ENCODE measurements around the gene STK40. TPM values are rescaled to one million over a fixed set of nuclear protein-coding genes. Genes with fewer than 3 reads are reported as not detected.
A peak's percentile ranks its signal among the peaks of the same experiment; 100 is the strongest.

Gene STK40, protein sequence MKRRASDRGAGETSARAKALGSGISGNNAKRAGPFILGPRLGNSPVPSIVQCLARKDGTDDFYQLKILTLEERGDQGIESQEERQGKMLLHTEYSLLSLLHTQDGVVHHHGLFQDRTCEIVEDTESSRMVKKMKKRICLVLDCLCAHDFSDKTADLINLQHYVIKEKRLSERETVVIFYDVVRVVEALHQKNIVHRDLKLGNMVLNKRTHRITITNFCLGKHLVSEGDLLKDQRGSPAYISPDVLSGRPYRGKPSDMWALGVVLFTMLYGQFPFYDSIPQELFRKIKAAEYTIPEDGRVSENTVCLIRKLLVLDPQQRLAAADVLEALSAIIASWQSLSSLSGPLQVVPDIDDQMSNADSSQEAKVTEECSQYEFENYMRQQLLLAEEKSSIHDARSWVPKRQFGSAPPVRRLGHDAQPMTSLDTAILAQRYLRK
- total RNA-seq (2014; rRNA removed; shearing (Covaris generic)): 19.9 and 22.3 TPM in 2 replicates
- polyA plus RNA-seq (2015; cell fraction: cytosol; rRNA removed): 39.5 and 40.5 TPM in 2 replicates
- polyA plus RNA-seq (2015; cell fraction: nucleus; rRNA removed): 39.3 and 43.7 TPM in 2 replicates

DNA sequence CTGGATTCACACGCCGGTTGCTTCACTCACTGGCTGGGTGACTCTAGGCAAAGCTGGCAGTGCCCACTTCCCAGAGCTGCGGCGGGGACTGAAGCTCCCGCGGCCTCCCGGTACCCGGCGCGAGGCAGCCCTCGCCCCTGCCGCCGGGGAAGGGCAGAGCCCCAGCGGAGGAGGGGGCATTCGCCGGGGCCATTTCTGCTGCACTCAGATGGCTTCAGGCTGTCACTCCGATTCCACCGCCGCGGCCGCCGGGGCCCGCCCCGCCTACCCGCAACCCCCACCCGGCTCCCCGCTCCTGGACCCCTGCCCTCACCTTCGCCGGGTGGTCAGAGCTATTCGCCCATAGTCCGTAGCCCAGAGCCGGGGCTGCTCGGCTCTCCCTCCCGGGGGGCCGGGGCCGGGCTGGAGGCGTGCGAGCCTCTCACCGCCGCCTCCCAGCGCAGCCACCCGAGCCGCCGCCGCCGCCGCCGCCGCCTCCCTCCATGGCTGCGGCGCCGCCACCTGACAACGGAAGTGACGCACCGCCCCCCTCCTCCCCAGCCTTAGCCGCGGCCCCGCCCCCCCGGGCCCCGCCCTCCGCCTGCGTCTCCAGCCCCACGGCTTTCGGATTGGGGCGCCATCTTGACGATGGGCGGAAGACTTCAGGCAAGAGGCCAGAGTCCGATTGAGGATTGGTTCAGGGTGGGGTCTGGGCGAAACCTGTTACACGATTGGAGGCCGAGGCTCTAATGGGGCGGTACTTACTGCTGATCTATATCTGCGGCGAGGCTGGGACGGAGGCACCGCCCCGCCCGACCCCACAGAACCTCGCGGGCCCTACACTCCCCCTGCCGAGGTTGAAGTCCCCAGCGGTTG is at the start of gene STK40:
STK40 (minus strand) TSS at position 515 of the 855 bp plus-strand sequence. CDS start 24,592 bp downstream, outside the sequence.
- DNase-seq (ENCODE audit: low read depth): peak; percentile 98

DNA sequence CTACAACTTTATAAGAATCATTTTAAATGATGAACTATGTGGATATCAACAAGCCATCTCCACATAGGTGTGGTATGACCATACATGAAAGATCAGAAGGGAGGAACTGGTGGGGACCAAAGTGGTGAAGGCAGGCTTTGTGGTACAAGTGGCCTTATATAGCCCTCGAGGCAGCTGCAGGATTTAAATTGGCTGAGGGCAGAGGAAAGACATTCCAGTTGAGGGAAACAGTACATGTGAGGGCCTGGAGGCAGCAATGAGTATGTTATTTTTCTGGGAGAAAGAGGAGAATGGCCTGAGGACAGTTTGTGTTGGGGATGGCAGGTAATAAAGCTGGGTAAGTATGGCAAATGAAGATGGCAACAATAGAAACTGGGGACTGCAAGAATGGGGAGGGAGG is 47.4 kb upstream of the STK40 start:
- no peak for DNase-seq (ENCODE audit: low read depth)

GRCh38 chr1:36432616-36433015 is 46.9 kb upstream of the STK40 start:
- no peak for DNase-seq (ENCODE audit: low read depth)

- peak; percentile 39 for DNase-seq (ENCODE audit: low read depth)
Observed at GRCh38 chr1:36425791-36426190, 40.1 kb upstream of the STK40 start.

DNA sequence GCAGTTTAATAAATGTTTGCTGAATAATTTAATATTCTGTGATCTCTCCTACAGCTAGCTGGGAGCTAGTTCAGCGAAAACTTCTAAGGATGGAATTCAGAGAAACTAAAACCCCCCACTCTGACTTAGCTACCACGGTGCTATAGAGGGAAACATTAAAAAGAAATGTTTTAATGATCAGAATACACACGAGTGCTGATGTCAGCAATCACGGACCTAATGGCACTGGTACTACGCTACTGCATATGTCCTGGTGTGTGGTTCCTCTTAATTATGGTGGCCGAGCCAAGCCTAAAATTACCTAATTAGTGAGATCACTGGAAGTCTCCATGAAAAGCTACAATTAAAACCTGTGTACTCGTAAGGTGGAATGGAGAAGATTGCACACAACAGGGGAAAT is 35.9 kb upstream of the STK40 start:
- no peak for DNase-seq (ENCODE audit: low read depth)

GRCh38 chr1:36420836-36421317 is 35.2 kb upstream of the STK40 start:
- peak; percentile 88 for DNase-seq (ENCODE audit: low read depth)

GRCh38 chr1:36420409-36420808 is 34.7 kb upstream of the STK40 start:
- no peak for DNase-seq (ENCODE audit: low read depth)

- no peak for DNase-seq (ENCODE audit: low read depth)
Observed at GRCh38 chr1:36419569-36419968, 33.8 kb upstream of the STK40 start.

GRCh38 chr1:36419140-36419539 is 33.4 kb upstream of the STK40 start:
- DNase-seq (ENCODE audit: low read depth): no peak

GRCh38 chr1:36417931-36418330 is 32.2 kb upstream of the STK40 start:
- DNase-seq (ENCODE audit: low read depth): no peak

DNA sequence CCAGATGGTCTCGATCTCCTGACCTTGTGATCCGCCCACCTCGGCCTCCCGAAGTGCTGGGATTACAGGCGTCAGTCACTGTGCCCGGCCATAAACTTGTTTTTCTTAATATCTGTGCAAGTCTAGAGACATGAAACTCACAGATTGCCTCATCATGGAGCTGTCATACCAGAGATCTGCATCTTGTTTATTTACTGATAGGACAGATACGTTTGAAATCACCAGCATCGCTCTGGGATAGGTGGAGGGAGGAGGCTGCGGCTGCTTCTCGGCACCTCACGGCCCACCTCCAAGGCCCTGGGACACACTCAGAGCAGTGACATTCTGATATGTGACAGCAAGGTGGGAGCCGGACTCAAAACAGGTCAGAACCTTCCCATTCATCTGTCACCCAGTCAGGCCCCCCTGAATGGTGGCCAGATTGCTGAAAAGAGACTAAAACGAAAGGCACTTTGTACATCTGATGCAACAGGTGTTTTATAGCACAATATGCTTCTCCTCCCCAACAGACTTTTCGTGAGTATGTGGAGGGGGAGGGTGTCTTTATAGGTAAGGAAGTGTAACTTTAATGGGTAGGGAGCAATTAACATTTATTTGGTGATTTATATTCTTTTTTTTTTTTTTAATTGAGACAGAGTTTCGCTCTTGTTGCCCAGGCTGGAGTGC is 30.1 kb upstream of the STK40 start:
- no peak for DNase-seq (ENCODE audit: low read depth)

DNA sequence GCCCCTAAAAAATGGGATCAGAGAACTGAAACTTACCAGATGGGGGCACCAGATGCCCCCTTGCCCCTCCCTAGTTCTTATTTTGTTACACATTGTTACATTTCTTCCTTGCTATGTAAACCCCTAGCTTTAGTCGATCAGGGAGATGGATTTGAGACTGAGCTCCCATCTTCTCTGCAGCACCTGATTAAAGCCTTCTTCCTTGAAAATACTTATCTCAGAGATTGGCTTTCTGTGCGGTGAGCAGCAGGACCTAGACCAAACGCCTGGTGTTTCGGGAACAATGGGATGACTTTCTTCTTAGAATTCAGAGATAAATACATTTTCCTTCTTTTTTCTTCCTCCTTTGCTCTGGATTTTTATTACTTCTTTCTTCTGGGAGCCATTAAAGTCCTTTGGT is 28.7 kb upstream of the STK40 start:
- no peak for DNase-seq (ENCODE audit: low read depth)

GRCh38 chr1:36411674-36412648 is 26.2 kb upstream of the STK40 start:
- peak; percentile 39 for DNase-seq (ENCODE audit: low read depth)

GRCh38 chr1:36408479-36408878 is 22.8 kb upstream of the STK40 start:
- peak; percentile 66 for DNase-seq (ENCODE audit: low read depth)

DNA sequence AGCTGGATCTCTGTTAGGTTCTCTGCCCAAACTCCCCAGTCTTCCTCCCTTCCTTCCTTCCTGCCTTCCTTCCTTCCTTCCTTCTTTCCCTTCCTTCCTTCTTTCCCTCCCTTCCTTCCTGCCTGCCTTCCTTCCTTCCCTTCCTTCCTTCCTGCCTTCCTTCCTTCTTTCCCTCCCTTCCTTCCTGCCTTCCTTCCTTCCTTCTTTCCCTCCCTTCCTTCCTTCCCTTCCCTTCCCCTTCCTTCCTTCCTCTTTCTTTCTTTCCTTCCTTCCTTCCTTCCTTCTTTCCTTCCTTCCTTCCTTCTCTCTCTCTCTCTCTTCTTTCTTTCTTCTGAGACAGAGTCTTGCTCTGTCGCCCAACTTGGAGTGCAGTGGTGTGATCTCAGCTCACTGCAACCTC is 20.7 kb upstream of the STK40 start:
- no peak for DNase-seq (ENCODE audit: low read depth)

DNA sequence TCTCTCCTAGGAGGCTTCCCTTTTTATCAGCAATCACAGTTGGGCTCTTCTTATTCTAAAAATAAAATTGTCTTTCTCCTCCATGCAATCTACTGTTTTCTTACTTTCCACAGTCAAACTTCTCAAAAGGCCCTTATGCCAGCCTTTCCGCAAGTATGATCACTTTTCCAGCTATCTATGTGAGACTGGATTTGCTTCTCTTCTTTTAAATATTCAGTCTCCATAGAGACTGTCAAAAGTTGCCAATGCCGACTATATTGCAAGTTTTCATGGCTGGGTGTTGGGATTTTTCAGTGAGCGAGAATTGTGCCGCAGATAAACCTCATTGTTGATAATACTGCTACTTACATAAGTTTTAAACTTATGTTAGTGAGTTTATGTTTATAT is 16.8 kb upstream of the STK40 start:
- no peak for DNase-seq (ENCODE audit: low read depth)

DNA sequence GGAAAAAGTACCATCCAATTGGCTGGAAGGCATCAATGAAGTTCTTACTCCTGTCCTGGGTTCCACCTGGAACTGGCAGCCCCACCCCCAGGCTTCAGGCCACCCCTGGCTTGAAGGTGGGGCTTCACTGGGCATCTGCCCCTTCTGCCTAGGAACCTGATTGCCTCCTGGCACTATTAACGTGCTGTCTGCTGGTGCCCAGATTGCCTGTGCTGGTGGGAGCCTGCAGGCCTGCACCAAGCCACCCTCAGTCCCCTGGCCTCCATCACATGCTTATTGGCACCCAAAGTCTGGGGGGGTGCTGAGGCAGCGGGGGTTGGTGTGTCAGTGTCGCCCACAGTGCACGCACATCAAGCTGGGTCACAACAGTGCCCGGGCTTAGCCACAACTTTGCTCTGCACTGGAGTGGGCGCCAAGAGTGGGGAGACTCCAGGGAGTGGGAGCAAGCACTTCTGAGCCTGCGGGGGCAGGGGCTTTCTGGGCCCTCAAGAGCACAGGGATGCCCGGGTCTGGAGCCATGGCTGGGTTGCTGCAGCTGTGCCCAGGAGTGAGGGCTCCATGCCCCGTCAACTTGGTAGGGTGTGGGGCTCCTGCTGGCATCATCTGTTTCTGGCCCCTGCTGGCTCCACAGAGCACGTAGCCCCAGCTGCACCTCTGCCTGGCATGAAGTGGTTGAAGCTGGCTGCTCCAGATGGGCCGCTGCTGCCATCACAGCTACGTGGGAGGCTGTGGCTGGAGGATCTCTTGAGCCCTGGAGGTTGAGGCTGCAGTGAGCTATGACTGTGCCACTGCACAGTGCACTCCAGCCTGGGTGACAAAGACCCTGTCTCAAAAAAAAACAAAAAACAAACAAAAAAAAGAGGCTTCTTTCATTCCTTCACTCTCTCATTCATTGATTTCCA is 16.1 kb upstream of the STK40 start:
- DNase-seq (ENCODE audit: low read depth): no peak

DNA sequence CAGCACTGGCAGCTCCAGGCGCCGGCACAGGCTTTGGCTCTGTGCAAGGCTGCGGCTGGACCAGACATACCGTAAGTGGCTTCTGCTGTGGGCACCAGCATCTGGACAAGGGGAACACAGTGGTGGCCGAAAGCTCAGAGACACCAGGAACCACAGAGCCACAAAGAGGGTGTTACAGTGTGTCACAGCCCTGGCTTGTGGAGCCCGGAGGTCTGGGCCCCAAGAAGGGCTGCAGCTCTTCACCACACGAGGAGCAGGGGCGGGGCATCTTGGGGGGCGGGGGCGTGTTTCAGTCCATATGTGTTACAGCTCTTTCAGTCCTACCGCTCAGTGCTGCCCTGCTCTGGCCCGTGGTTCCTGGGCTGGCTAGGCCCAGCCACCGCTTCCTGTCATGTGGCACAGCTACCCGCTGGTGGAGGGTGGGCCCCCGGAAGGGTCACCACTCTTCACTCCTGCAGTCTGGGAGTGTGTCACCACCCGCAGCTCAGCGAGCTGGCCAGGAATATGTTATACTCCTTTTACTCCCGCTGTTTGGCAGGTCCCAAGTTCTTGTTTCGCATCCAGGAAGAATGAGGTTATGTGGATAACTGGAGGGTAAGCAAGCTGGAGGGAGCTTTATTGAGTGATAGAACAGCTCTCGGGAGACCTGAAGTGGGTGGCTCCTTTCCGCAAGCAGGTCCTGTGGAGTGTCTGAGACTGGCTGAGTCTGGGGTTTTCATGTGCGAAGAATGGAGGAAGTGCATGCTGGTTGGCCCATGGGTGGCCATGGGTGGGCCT is 15.3 kb upstream of the STK40 start:
- DNase-seq (ENCODE audit: low read depth): peak; percentile 97

DNA sequence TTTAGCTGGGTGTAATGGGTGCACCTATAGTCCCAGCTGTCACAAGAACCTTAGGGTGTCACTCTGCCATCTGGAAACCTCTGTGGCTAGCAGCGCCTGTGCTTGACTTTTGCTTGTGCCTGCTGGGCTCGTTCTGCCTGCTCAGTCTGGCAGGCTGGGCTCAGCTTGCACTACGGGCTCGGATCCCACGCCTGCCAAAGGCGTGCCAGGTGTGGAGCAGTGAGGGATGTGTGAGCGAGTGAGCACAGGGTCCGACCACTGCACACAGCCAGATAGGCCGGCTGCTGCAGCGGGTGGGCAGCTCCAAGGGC is 14.7 kb upstream of the STK40 start:
- no peak for DNase-seq (ENCODE audit: low read depth)
